HG03060 (cell line): ENCODE data around the gene CCL3.
"Not testable (repeated sequence)": the region's sequence is repeated elsewhere in the genome, so short reads cannot be mapped to it uniquely, and the experiment has no call there.

Experiments used
- ATAC-seq: cut with Tn5 transposase; IDR thresholded peaks from one replicate; pipeline ENCODE4 v1.9.1; 2021; ENCODE audit warnings: low read depth, moderate number of reproducible peaks; ENCODE audit not compliant: unreplicated experiment

The CCL3 gene

GRCh38 chr17:36088670-36089338 is 1.1 kb downstream of the CCL3 start:
- no peak for ATAC-seq

GRCh38 chr17:36087897-36088572 is 1.9 kb downstream of the CCL3 start:
- ATAC-seq = not testable (repeated sequence)

DNA sequence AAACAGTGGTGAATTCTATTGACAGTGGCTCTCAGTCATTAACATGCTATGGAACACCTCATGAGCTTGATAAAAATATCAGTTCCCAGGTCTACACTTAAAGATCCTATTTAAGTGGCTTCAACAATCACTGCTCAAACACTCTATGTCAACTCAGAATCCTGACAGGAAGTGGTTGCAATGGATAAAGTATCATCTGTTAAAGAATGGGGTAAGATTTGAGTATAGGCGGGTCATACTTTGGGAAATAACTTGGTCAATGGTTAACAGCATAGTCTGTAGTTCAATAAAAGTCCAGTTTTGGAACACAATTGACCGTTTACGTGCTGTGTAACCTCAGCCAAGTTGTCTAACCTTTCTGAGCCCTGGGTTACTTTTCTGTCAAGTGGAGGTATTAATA is 2.5 kb downstream of the CCL3 start:
- ATAC-seq = not testable (repeated sequence)

DNA sequence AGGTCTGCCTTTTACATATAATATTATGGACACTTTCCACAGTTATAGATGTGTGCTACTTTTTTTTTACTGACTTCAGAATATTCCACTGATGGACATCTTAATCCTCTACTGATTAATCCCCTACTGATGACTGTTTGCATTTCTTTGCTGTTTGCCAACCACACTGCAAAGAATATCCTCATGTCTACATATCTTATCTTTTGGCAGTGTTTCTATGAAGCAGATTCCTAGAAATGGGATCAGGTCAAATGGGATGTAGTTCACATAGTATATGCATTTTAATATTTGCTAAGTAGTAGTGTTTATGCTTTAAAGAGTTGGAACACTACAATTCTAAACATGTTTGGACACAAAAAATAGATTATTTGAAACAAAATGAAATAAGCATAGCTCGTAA is 3.2 kb downstream of the CCL3 start:
- no peak for ATAC-seq

DNA sequence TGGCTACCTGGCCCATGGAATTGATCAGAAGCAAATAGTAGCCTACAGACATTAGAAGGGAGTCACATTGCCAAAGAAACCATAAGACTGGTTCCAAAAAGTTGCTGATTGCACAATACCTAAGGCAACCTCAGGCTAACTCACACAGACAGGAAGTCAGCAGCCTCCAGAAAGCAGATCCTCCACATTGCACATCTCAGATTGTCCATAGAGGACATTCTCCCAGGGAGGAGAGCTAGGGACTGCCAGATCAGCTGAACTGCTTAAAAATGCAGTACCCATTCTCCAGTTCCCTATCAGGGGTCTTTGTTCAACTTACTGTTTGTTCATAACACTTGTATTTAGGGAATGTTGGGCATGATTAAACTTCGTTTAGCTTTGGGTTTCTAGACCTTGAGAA is 4.2 kb downstream of the CCL3 start:
- no peak for ATAC-seq

DNA sequence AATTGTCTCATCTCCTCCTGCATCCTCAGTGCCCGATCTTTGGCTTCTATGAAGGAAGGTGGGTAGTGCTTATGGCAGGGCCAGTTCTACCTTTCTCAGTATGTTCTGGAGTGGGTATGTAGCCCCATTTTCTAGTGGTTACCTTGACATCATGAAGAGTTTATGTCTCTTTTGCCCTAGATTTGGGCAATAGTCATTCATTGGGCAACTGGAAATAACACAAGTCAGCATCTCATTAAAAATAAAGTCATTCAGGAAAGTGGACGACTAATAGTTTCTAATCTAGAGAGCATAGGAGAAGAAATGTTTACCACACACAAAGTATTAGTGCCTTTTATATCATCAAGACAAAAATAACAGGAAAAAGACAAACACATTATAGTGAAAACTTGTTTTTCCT is 6.3 kb downstream of the CCL3 start:
- not testable (repeated sequence) for ATAC-seq

GRCh38 chr17:36082482-36083120 is 7.3 kb downstream of the CCL3 start:
- ATAC-seq = not testable (repeated sequence)

DNA sequence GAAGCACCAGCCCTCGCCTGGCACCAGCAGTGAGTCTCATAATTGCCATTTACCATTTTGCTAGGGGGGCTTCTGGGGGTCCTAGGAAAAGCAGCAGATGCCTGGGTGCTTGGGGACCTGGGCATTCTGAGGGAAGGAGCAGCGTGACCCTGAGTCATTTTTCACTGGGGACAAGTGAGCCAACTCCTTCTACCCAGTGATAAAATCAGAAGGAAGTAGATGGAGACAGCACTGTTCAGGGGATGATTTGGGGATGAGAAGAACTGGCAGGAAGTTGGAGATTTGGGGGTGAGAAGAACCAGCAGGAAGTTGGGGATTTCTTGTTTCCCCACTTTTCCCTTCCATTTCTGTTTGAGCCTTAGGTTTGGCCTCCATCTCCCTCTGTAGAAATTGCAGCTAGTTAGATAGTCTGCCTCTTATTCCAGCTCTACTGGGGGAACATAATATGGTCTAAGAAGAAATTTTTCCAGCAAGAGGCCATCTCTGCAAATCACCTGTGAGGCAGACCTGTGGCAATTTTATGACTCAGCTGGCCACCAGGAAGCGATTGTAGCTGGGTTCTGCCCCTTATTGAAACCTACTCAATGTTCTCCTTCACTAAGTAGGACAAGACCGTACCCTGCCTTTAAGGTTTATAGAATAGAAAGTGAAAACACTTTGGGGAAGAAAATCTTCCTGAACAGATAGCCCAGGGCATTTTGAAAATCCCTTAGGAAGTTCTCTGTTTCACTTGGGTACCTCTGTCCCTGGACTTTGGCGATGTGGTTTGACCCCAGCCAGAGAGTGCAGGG is 8.1 kb downstream of the CCL3 start:
- ATAC-seq = not testable (repeated sequence)

DNA sequence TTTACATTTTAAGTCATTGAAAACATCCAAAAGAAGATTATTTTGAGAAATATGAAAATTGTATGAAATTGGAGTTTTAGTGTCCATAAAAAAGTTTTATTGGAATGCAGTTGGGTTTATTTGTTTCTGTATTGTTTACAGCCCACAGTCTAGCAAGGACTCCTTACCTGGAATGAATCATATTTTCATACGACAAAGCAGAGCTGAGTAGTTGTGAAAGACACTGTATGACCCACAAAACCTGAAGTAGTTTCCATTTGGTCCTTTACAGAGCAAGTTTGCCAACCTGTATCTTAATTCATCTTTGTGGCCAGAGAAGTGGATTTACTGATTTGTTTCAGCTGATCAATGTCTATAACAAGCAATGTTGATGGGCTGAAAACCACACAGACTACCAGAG is 15.6 kb downstream of the CCL3 start:
- ATAC-seq = no peak

GRCh38 chr17:36072431-36073121 is 17.4 kb downstream of the CCL3 start:
- no peak for ATAC-seq

- no peak for ATAC-seq
These were observed 18.2 kb downstream of the CCL3 start for GRCh38 chr17:36071751-36072150.

DNA sequence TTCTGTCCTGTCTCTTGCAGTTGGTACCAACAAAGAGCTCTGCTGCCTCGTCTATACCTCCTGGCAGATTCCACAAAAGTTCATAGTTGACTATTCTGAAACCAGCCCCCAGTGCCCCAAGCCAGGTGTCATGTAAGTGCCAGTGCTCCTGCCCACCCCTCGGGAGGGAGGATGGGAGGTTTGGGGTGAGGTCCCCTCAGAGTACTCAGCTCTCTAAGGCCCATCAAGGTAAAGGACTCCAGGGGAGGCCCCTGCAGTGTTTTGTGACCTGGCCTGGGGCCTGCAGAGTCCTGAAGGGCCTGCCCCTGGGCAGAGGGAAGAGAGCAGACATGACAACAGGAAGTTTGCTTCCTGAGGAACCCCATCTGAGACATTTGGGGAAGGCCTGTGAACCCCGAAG is 19.5 kb downstream of the CCL3 start:
- no peak for ATAC-seq

DNA sequence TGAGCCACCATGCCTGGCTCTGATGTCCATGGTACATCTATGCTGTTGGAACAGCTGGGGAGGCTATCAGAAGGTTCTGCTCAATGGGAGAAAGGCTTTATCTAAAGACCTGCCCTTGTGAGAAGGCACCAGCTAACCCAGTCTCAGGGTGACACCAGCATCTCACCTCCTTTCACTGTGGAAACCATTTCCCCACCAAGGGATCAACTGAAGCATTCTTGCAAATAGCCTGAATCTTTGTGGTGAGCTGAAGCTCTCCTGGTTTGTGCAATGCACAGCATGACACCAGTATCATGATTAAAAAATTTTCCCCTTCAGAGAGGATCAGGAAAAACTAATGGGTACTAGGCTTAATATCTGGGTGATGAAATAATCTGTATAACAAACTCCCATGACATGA is 20.8 kb downstream of the CCL3 start:
- no peak for ATAC-seq

GRCh38 chr17:36068524-36068923 is 21.4 kb downstream of the CCL3 start:
- ATAC-seq = no peak

- no peak for ATAC-seq
These were observed 23.5 kb downstream of the CCL3 start for GRCh38 chr17:36066365-36066985.

GRCh38 chr17:36063786-36064541 is 26.0 kb downstream of the CCL3 start, which contains the start of gene CCL18:
Gene CCL18, plus strand, starts transcription at chr17:36064272. Its CDS starts 71 bp downstream, at chr17:36064343.
- no peak for ATAC-seq

DNA sequence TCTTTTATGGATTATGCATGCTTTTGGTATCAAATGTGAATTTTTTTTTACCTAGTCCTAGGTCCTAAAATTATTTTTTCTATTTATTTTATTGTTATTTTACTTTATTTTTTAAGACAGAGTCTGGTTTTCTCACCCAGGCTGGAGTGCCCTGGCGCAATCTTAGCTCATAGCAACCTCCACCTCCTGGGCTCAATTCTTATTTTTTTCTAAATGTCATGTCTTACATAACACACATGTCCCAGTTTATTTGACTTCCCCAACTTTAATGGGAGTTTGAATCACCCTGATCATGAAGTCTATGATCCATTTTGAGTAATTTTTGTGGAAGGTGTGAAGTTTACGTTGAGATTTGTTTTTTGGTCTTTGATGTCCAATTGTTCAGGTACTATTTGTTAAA is 29.1 kb downstream of the CCL3 start:
- ATAC-seq = no peak

DNA sequence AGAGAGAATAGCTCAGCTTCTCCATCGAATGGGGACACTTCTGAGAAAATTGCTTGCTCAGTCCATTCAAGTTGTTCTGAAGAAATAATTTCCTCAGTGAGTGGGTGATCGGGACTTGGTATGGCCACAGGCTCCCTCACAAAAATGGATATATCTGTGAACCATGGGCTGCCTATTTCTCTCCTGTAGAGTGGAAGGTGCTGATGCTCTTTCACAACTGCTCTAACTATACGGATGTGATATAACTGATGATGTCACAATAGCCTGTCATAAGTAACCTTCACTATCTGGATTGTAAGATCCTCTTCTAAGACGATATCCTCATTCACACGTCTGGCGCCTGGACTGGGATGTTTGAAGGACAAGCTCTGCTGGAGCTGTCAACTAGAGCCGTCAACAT is 30.5 kb downstream of the CCL3 start:
- no peak for ATAC-seq

GRCh38 chr17:36057911-36058310 is 32.0 kb downstream of the CCL3 start:
- no peak for ATAC-seq
